NOMO-1 (cell line): Measurements from ENCODE around the gene ISLR.

Experiments used
- DNase-seq, 2 experiments: peaks; one replicate each; lab custom pipeline; 2025; ENCODE audit not compliant: unreplicated experiment in 2 of 2; lab: John Stamatoyannopoulos, UW

Gene ISLR

DNA sequence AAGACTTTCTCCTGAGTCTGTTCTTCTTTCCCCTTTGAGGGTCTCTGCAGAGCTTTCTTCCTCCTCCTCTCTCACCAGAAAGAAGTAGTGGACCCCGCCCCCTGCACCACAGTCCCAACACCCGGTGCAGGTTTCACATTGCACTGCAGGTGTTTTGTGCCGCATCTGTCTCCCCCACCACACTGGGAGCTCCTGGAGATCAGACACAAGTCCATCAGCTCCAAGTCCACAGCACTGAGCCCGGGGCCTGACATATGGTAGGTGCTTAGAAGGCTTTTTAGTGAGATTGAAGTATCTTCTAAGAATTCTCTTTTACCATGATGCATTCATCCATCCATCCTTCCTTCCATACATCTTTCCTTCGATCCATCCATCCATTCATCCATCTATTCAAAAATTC lies 19.2 kb downstream of the ISLR start:
- DNase-seq: no peak

DNA sequence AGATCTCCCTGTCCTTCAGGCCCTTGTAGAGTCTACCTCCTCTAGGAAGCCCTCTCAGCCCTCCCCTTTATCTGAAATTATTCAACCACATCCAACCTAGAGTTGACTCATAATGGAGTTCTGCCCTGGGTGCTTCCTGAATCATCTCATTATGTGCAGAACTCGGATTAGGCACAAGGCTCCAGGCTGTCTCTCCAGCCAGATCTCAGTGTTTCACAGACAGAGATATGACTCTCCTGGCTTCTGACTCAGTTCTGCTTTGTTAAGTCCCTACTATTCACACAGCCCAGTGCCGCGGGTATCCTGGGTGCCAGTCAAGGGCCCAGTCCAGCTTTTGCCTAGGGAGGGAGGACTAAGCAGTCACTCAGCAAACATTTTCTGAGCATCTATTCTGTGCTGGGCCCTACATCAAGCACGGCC lies 19.8 kb downstream of the ISLR start:
- no peak for DNase-seq

DNA sequence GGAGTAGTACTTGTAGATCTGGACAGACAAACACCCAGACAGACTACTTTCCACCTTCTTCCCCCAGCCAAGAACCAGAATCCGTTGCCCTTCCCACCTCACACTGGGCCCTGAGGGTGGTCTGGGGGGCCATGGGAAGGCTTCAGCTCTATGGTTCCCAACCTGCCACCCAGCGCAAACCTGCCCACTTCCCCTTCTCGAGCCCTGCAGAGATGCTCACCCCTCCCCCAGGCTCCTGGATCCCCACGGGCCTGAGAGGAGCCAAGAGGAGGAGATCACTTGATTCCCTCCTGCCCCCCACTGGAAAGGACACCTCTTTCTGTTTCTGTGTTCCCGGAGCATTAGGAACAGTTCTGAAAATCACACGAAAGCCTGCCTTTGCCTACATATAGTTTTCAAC lies 20.4 kb downstream of the ISLR start:
- no peak for DNase-seq

DNA sequence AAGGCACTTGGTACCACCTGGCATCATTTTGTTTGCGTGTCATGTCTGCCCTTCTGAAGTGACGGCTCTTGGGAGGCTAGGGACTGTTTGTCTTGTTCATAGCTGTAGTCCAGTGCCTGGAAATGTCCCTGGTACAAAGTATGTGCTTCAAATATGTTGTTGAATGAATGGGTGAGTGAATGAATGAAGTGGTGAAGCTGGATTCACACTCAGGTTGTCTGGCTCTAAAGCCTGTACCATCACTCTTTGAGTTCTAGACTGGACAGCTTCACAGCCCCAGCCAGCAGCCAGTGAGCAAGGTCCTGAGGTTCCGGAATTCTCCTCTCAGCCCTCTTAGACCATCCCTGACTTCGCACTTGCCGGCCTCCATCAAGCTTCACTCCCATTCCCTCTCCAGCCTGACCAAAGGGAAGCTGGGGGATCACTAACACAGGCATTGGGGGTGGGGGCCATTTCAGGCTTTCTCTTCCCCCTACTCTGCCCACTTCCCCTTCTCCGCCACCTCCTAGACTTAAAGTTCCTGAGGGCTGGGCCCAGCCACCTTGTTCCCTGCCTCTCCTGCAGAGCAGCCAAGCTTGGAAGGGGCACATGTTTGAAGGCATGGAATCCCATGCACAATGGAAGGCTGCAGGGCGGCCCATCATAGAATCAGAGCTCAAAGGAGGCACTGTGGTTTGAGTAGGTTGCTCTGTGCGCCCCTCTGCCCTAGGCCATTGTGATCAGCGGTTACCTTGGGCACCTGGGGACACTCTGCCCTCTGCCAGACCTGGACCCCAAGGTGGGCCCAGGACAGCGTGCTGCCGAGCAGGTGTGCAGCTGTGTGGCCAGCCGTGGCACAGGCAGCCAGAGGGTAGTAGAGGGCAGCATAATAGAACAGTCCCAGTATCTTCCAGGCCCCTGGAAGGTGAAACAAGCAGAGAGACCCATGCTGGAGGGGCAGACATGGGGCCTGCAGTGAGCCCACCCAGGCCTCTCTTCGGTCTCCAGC lies 21.4 kb downstream of the ISLR start:
- no peak for DNase-seq

DNA sequence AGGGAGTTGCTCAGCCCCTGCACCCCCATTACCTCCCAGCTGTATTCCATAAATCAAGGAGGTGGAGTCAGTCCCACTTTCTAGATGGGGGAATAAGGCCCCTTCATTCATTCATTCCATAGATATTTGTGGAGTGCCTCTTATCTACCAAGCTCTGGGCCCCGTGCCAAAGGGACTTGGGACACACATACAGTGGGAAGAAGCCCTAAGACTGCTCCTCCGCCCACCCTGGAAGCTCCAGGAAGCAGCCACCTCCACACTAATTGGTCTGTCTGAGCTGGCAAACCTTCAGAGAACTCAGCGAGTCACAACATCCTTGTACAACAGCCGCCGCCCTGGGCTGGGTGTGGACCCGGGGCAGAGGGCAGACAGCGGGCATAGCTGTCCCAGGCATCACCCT lies 22.7 kb downstream of the ISLR start:
- DNase-seq: no peak

DNA sequence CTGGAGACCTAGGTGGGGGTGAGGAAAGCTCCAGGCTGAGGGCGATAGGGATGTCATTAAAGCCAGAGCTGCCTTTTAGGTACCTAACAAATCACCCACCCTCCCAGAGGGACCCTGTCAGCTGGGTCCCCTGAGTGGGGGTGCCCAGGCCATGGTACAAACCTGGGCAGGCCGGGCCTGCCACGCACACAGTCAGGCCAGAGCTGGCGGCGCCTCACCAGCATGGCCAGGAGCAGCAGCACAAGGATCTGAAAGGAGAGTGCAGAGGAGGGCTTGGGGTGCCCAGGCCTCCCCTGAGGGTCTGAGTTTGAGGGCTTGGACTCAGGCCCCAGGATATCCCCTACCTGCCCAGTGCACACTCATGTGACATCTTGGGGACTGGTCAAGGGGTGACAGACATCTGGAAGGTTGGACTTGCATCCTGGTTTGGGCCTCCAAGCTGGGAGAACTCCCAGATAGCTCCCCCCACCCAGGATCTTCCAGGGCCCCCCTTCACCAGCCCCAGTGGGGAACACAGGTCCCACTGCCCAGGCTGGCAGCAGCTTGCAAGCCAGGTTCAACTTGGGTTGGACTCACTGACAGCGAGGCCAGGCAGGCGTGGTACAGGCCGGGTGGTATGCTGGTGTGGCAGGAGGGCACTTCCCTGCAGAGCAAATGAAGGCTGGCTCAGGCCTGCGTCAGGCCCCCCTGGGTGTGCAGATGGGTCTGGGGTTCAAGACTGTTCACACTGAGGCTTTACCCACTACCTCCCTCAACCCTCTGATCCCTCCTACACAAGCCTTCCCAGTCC lies 23.9 kb downstream of the ISLR start:
- DNase-seq: no peak

DNA sequence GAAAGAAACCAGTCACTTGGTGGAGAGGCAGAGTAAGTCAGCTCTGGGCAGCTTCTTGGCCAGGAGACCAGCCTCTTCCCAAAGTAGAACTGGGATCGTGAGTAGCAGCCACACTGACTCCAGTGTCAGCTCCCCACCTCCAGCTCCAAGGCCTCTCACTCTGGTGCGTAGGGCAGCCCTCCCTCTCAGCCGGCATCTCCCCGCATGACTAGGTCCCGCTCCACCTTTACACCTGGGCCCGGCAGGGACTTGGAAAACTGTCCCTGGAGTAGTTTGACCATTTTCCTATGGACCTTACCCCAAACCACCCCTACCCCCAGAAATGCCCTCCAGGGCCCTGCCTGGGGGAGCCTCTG lies 25.8 kb downstream of the ISLR start:
- no peak for DNase-seq

DNA sequence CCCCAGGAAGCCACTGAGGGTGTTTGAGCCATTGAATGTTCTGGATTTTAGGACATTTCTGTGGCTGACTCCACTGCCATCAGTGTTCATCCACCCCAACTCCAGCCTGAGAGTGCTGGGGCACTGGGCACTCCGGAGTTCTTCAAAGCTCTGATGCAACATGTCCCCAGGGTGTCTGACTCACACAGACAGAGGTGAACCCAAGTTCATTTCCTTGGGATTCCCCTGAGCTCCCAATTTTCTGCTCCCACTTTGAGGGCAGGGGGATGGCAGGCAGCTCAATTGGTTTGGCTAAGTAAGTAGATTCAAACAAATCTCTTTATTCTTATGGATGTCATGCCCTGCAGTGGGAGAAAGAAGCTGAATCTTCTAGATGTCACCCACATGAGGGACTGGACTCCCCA lies 26.9 kb downstream of the ISLR start:
- DNase-seq: no peak

DNA sequence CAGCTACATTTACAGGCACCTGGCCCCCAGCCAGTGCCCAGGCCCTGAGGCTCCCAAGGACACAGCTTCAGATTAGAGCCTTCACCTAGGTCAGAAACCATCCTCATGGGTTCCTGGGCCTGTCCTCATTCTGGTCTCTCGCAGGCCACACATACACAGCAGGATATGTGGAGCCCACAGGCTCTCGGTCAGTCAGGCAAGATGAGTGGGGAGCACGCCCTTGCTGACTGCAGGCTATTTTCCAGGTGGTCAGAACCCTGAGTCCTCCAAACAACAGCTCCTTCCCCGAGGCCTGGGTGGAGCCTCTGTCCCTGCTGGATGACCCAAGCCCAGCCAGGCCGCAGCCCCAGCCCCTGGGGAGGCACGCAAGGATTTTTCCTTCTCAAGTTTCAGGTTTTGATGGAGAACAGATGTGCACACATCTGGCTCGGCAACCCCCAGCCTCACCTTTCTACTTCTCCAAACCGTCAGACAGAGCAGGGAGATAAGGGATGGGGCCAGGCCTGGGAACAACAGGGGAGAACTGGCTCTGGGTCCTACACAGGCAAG lies 27.4 kb downstream of the ISLR start:
- no peak for DNase-seq

DNA sequence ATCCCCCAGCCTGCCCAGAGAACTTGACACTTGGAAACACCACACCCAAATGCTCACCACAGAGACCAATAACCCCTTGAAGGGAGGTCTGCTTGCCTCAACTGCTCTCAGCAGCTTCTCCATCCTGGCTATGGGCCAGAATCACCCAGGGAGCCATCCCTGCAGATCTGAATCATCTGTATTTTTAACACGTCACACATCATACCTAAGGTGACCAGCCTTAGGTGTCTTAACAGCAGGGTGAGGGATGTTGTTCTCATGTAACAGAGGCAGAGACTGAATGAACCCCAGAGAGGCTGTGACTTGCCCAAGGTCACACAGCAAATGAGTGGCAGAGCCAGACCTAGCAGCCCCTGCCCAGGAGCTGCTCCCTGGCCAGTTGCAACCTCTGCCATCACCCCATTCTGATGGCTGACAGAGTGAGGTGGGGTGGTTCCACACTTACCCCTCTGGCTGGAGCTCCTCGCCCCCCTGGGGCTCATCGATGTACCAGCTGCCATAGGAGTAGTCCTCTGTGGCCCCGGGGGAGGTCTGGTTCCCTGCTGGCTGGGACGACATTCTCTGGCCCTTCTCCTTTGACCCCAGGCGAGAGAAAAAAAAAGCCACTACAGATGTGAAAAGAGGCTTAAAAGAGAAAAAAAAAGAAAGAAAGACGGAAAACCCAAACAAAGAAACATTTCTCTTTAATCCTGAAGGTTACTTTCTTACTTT lies 28.4 kb downstream of the ISLR start:
- no peak for DNase-seq

DNA sequence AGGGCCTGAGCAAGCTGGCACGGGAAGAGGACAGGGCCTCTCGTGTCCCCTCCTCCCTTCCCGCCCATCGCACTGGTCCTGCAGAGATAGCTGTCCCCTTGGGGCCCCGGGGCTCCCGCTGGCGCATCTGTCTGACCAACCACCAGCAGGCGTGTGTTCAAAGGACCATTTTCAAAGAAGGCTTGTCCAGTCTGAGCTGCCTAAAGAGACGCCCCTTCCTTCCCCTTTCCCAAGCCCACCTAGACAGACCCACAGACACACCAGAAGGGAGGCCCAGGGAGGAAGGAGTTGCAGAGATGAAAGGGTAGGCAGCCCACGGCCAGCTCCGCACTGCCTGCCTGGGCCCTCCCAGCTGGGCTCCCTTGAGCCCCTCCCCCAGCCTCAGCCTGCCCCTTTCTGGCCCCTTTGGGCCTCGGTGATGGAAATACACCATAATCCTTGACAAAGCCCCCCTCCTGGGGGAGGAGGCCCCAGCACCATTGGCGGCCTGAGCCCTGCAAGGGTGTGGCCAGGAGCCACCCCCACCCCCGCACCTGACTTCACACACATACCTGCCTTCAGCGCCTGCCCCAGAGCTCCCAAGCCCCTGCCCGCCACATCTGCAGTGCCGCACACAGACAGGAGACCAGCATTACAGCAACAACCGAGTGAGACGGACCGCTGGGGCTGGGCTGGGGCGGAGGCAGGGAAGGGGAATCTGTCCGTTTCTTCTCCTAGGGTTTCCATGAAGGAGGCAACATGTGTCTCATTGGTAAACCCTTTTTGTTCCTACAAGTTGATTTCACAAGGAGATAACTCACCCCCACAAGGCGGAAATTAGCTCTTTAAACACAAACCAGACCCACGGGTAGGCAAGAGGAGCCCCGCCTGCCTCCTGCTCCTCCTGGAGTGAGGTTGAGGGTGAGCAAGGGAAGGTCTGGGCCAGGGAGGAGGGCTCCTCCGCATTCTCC lies 29.2 kb downstream of the ISLR start, which contains the start of gene STRA6:
Gene STRA6 (minus strand): TSS at position 336 of the 950 bp plus-strand sequence. CDS start 520 bp downstream, outside the sequence.
- no peak for DNase-seq

DNA sequence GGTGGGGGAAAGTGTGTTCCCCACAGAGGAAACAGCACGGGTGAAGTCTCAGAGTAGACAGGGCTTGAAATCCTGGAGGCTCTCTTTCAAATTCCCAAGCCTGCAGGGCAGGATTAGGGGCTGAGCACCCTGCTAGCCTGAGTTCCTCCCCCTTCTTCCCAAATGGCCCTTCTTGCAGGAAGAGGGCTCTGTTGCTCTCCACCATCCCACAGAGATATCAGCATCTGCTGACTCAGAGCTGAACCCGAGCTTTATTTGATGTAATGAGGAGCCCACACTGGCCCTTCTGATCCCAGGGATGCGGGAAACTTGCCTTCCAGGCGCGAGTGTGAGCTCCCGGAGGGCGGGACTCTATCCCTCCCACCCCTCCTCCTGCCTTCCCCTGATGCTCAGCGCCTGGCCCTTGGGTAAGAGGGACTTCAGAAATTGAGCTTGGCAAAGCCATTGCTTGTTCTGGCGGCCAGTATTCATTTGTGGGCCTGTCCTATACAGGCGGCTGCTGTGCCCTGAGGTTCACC lies 30.5 kb downstream of the ISLR start:
- no peak for DNase-seq

DNA sequence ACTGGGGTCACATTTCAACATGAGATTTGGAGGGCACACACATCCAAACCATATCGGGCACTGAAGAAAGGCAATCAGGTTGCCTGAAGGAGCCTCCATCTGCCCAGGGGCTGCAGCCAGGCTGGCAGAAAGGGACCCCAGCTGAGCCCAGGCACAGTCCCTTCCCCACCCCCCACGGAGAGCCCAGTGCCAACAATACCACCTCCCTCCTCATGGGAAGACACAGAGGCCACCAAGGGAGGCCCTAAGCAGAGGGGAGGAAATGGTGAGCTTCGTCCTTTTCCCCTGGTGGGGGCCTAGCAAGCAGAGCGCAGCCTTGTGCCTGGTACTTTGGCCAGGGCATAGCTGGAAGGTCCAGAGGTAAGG lies 32.1 kb downstream of the ISLR start:
- no peak for DNase-seq

DNA sequence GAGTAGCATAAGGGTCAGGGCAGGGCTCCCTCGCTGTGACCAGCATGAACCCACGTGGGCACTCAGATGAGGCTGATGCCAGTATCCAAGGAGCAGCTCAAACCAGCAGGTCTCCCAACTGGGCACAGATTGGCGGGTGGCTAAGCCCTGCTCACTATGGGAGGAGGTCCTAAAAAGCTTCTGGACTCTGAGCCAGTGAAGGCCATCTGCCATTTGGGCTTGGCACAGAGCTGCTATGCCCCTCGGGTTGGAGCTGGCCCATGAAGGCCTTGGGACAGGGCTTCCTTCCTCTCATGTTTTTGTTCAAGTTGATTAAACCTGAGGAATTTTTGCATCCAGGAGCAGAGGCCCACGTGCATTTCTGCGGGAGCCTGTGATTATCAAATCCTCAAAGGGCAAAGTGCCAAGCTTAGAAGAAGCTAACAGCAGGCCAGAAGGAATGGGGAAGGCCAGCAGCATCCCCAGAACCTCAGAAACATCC lies 33.3 kb downstream of the ISLR start:
- DNase-seq: no peak

DNA sequence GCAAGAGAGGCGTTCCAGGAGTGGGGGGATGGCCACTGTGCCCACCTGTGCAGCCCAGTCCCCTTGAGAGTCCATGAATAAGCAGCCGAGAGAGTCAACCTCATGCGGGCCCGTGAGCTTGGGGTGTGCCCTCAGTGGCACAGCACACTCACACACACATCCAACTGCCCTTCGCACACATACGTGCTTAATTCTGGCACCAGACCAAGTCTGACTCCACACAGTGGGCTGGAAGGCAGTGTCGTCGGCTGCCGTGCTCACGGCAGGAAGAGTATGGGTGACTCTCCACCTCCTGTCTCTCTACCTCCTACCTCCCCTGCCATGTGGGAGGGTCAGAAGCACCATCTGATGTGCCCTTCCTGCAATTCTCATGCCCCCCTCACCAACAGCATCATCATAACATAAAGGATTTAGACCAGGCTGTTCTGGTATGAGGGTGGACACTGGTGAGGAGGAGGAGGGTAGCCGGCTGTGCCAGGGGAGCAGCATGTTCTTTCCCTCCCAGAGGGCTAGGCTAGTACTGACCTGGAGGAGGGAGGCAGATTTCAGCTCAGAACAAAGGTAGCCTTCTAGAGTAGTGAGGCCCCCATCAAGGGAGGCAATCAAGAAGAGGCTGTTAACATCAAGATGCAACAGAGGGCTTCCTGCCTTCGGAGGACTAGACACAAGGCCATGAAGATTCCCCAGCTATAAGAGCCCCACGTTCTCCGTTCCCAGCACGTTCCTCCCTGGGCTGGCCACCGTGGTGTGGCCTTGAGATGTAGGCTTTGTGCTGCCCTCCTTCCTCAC lies 34.3 kb downstream of the ISLR start:
- DNase-seq: no peak

DNA sequence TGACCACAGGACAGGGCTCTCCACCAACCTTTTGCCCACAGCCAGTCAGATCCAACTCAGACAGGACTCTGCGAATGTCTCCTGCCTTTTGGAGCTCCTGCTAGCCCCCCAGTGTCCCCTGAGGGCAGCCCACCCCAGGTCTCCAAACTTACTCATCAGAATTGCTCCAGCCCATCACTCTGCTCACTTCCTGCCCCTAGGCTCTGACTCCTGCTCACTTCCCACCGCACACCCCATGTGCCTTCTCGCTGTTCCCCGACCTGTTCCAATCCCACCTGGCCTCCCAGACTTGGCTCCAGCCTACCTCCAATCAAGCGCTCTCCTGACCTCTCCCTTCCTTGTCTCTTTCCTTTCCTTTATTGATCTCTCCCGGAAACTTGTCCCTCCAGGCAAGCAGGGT lies 35.0 kb downstream of the ISLR start:
- DNase-seq: no peak

DNA sequence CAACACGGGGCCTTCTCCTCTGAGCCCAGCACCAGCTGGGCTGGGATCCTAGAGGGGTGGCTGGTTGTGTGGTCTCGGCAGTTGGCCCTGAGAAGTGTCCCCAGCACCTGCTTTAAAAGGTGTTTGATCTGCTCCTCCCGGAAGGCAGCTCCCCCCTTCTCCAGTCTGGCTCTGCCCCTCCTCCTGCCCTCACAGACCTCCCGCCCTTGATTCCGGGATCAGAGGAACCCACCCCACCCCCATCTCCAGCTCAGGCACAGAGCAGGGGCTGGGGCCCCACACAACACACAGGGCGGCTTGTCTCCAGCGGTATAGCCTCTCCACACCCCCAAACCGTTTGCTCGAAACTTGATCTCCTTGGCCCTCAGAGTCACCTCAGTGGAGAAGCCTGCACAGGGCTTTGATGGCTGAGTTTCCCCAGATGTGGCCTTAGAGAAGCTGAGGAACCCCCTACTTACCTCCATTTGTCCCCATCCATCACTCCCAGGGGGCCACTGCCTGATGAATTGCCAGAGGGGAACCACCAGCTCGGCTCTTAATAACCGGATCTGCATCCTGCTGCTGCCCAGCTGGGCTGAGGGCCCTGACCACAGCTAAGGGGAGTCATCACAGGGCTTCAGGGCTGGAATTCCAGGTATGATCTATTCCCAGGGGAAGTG lies 35.5 kb downstream of the ISLR start:
- DNase-seq: no peak

DNA sequence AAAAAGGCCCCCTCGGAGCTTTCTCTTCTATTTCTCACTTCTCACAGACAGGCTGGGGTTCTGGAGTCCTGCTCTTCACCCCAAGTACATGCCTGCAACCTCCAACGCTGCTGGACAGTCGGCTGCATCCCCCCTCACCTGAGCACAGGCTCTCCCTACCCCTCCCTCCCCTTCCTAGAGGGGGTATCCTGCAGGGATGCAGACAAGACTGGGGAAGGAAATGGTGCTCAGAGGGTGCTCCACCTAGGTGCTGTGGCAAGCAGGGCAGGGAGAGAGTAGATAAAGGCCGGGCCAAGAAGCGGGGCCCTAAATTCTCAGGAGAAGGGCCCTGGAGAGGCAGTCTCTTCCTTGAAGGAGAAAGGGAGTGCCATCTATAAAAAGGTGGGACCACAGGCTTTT lies 36.0 kb downstream of the ISLR start:
- DNase-seq: no peak
